Fibroblast of mammary gland (primary cell): Measurements from ENCODE around the gene MX1.
A peak's percentile ranks its signal among the peaks of the same experiment; 100 is the strongest.

Experiments
- DNase-seq: peaks from one replicate; pipeline ENCODE4 v3.0.0-alpha.2; 2010; ENCODE audit warnings: low read depth
- H3K4me3 ChIP-seq: 2 replicates; pipeline ENCODE4 v1.5.1; 2011; ENCODE audit warnings: low read depth, mild to moderate bottlenecking, low read length, moderate library complexity; ENCODE audit not compliant: control insufficient read depth
- TF ChIP-seq, protein P1 (sequence below): conservative IDR thresholded peaks from 2 replicates; pipeline ENCODE4 v1.5.1; 2011; ENCODE audit warnings: low read depth, low read length, inconsistent platforms; ENCODE audit not compliant: control insufficient read depth, insufficient read depth

Gene MX1, protein sequence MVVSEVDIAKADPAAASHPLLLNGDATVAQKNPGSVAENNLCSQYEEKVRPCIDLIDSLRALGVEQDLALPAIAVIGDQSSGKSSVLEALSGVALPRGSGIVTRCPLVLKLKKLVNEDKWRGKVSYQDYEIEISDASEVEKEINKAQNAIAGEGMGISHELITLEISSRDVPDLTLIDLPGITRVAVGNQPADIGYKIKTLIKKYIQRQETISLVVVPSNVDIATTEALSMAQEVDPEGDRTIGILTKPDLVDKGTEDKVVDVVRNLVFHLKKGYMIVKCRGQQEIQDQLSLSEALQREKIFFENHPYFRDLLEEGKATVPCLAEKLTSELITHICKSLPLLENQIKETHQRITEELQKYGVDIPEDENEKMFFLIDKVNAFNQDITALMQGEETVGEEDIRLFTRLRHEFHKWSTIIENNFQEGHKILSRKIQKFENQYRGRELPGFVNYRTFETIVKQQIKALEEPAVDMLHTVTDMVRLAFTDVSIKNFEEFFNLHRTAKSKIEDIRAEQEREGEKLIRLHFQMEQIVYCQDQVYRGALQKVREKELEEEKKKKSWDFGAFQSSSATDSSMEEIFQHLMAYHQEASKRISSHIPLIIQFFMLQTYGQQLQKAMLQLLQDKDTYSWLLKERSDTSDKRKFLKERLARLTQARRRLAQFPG

GRCh38 chr21:41425954-41426675 is at the start of gene MX1:
Gene MX1, plus strand, starts transcription at chr21:41426239. Its CDS starts 5,832 bp downstream, at chr21:41432071.
- peak; percentile 30 for DNase-seq
- peak within 1 kb of the TSS; percentile 51 for H3K4me3 ChIP-seq
- TF ChIP-seq, protein P1, sequence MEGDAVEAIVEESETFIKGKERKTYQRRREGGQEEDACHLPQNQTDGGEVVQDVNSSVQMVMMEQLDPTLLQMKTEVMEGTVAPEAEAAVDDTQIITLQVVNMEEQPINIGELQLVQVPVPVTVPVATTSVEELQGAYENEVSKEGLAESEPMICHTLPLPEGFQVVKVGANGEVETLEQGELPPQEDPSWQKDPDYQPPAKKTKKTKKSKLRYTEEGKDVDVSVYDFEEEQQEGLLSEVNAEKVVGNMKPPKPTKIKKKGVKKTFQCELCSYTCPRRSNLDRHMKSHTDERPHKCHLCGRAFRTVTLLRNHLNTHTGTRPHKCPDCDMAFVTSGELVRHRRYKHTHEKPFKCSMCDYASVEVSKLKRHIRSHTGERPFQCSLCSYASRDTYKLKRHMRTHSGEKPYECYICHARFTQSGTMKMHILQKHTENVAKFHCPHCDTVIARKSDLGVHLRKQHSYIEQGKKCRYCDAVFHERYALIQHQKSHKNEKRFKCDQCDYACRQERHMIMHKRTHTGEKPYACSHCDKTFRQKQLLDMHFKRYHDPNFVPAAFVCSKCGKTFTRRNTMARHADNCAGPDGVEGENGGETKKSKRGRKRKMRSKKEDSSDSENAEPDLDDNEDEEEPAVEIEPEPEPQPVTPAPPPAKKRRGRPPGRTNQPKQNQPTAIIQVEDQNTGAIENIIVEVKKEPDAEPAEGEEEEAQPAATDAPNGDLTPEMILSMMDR, result no peak

- H3K4me3 ChIP-seq, result no peak overlapping the region
- no peak for DNase-seq
These were observed 48.3 kb upstream of the MX1 start for GRCh38 chr21:41377715-41378114.

DNA sequence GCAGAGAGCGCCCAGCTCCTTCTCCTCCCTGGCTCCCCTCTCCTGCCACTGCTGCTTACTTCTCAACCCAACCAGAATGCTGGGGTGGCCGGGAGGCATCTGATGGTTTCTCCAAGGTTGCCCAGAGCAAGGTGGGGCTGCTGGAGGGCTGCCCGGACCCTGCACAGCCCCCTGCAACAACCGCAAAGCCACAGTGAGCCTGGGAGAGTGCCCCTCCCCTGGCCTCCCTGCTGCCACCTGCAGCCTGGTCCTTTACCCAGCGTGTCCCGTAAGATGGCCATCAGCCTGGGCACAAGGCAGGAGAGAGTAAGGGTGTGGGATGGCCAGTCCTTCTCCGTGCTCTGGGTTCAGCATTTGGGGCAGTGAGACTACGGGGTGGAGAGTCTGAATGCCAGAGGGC is 47.2 kb upstream of the MX1 start:
- DNase-seq, result no peak
- H3K4me3 ChIP-seq, result no peak overlapping the region
- TF ChIP-seq, protein P1, result no peak

More at GRCh38 chr21:41377715-41378114, 48.3 kb upstream of the MX1 start:
- TF ChIP-seq, protein P1, result no peak

GRCh38 chr21:41379901-41380300 is 46.1 kb upstream of the MX1 start:
- H3K4me3 ChIP-seq, result no peak overlapping the region
- DNase-seq, result no peak
- TF ChIP-seq, protein P1, result no peak

GRCh38 chr21:41381731-41382130 is 44.3 kb upstream of the MX1 start:
- H3K4me3 ChIP-seq, result no peak overlapping the region
- no peak for DNase-seq
- TF ChIP-seq, protein P1, result no peak

GRCh38 chr21:41387042-41387819 is 38.8 kb upstream of the MX1 start:
- peak; percentile 43 for DNase-seq
- no peak overlapping the region for H3K4me3 ChIP-seq
- TF ChIP-seq, protein P1, result no peak
